ENCODE measurements around the gene RAPGEF3. TPM values are rescaled to one million over a fixed set of nuclear protein-coding genes. Genes with fewer than 3 reads are reported as not detected.

The RAPGEF3 gene
- total and polyA plus RNA-seq, 2 of the 13 experiments (the other 11 are each of a cell fraction or from before 2014, with no cell fraction given) = 0.07 TPM

DNA sequence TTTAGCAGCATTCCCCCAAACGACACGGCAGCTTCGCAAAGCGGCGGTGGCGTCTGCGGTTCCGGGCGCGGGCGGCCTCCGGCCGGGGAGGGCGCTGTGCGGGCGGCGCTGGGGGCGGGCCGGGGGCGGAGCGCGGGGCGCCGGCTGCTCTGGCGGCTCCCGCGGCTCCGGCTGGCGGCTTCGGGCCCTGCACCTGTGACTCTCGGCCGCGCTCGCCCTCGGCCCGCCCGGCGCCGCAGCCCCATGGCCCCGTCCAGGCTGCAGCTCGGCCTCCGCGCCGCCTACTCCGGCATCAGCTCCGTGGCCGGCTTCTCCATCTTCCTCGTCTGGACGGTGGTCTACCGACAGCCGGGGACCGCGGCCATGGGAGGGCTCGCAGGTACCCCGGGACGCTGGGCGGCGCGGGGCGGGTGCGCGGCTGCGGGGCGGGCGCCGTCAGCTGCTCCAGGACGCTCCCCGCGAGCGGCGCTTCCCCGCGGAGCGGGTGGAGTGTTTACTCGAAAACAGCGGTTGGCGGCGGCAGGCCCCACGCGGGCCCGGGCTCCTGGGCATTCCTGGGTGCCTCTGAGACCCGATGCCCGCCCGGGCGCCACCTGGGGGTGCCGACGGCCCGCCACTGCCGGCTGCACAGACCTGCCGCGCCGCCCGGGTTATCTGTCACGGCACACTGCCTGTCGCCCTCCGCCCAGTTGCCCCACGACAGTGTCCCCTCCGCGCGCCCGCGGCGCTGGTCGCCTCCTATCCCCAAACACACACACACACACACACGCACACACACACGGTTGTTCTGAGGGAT is 14.6 kb upstream of the RAPGEF3 start, which contains the start of gene SLC48A1 (continued):
- TF ChIP-seq POLR2G (IDR thresholded peaks at IDR 0.05; ENCODE audit: low read depth, low read length) = peak; percentile 55; the same call in 1 of the 2 replicates
- TF ChIP-seq ZBTB8A (CRISPR knock-in tag; IDR thresholded peaks at IDR 0.05; ENCODE audit: borderline replicate concordance, low read depth) = no peak
- TF ChIP-seq FOXM1 (CRISPR knock-in tag; IDR thresholded peaks at IDR 0.05) = no peak
- TF ChIP-seq, protein P1, sequence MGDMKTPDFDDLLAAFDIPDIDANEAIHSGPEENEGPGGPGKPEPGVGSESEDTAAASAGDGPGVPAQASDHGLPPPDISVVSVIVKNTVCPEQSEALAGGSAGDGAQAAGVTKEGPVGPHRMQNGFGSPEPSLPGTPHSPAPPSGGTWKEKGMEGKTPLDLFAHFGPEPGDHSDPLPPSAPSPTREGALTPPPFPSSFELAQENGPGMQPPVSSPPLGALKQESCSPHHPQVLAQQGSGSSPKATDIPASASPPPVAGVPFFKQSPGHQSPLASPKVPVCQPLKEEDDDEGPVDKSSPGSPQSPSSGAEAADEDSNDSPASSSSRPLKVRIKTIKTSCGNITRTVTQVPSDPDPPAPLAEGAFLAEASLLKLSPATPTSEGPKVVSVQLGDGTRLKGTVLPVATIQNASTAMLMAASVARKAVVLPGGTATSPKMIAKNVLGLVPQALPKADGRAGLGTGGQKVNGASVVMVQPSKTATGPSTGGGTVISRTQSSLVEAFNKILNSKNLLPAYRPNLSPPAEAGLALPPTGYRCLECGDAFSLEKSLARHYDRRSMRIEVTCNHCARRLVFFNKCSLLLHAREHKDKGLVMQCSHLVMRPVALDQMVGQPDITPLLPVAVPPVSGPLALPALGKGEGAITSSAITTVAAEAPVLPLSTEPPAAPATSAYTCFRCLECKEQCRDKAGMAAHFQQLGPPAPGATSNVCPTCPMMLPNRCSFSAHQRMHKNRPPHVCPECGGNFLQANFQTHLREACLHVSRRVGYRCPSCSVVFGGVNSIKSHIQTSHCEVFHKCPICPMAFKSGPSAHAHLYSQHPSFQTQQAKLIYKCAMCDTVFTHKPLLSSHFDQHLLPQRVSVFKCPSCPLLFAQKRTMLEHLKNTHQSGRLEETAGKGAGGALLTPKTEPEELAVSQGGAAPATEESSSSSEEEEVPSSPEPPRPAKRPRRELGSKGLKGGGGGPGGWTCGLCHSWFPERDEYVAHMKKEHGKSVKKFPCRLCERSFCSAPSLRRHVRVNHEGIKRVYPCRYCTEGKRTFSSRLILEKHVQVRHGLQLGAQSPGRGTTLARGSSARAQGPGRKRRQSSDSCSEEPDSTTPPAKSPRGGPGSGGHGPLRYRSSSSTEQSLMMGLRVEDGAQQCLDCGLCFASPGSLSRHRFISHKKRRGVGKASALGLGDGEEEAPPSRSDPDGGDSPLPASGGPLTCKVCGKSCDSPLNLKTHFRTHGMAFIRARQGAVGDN (CRISPR knock-in tag; IDR thresholded peaks at IDR 0.05) = peak; percentile 63
- TF ChIP-seq, protein P2, sequence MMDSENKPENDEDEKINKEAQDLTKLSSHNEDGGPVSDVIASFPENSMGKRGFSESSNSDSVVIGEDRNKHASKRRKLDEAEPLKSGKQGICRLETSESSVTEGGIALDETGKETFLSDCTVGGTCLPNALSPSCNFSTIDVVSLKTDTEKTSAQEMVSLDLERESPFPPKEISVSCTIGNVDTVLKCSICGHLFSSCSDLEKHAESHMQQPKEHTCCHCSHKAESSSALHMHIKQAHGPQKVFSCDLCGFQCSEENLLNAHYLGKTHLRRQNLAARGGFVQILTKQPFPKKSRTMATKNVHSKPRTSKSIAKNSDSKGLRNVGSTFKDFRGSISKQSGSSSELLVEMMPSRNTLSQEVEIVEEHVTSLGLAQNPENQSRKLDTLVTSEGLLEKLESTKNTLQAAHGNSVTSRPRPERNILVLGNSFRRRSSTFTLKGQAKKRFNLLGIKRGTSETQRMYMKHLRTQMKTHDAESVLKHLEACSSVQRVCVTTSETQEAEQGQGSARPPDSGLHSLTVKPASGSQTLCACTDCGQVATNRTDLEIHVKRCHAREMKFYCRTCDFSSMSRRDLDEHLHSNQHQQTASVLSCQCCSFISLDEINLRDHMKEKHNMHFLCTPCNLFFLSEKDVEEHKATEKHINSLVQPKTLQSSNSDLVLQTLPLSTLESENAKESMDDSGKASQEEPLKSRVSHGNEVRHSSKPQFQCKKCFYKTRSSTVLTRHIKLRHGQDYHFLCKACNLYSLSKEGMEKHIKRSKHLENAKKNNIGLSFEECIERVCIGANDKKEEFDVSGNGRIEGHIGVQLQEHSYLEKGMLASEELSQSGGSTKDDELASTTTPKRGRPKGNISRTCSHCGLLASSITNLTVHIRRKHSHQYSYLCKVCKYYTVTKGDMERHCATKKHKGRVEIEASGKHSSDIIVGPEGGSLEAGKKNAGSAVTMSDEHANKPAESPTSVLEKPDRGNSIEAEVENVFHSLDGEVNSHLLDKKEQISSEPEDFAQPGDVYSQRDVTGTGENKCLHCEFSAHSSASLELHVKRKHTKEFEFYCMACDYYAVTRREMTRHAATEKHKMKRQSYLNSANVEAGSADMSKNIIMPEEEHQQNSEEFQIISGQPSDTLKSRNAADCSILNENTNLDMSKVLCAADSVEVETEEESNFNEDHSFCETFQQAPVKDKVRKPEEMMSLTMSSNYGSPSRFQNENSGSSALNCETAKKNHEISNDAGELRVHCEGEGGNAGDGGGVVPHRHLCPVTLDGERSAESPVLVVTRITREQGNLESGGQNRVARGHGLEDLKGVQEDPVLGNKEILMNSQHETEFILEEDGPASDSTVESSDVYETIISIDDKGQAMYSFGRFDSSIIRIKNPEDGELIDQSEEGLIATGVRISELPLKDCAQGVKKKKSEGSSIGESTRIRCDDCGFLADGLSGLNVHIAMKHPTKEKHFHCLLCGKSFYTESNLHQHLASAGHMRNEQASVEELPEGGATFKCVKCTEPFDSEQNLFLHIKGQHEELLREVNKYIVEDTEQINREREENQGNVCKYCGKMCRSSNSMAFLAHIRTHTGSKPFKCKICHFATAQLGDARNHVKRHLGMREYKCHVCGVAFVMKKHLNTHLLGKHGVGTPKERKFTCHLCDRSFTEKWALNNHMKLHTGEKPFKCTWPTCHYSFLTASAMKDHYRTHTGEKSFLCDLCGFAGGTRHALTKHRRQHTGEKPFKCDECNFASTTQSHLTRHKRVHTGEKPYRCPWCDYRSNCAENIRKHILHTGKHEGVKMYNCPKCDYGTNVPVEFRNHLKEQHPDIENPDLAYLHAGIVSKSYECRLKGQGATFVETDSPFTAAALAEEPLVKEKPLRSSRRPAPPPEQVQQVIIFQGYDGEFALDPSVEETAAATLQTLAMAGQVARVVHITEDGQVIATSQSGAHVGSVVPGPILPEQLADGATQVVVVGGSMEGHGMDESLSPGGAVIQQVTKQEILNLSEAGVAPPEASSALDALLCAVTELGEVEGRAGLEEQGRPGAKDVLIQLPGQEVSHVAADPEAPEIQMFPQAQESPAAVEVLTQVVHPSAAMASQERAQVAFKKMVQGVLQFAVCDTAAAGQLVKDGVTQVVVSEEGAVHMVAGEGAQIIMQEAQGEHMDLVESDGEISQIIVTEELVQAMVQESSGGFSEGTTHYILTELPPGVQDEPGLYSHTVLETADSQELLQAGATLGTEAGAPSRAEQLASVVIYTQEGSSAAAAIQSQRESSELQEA (CRISPR knock-in tag; IDR thresholded peaks at IDR 0.05; ENCODE audit: not compliant biosample characterization) = no peak
- TF ChIP-seq, protein P3, sequence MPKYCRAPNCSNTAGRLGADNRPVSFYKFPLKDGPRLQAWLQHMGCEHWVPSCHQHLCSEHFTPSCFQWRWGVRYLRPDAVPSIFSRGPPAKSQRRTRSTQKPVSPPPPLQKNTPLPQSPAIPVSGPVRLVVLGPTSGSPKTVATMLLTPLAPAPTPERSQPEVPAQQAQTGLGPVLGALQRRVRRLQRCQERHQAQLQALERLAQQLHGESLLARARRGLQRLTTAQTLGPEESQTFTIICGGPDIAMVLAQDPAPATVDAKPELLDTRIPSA (CRISPR knock-in tag; IDR thresholded peaks at IDR 0.05; ENCODE audit: borderline replicate concordance) = no peak
- no peak for TF ChIP-seq TAF15 (IDR thresholded peaks at IDR 0.05; ENCODE audit: low read depth, low read length, poor library complexity, severe bottlenecking)
- no peak for TF ChIP-seq ZNF883 (CRISPR knock-in tag; IDR thresholded peaks at IDR 0.05; ENCODE audit: not compliant biosample characterization)
- TF ChIP-seq, protein P4, sequence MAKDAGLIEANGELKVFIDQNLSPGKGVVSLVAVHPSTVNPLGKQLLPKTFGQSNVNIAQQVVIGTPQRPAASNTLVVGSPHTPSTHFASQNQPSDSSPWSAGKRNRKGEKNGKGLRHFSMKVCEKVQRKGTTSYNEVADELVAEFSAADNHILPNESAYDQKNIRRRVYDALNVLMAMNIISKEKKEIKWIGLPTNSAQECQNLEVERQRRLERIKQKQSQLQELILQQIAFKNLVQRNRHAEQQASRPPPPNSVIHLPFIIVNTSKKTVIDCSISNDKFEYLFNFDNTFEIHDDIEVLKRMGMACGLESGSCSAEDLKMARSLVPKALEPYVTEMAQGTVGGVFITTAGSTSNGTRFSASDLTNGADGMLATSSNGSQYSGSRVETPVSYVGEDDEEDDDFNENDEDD (CRISPR knock-in tag; IDR thresholded peaks at IDR 0.05; ENCODE audit: borderline replicate concordance) = peak; percentile 13; the same call in 1 of the 2 replicates
- TF ChIP-seq, protein P5, sequence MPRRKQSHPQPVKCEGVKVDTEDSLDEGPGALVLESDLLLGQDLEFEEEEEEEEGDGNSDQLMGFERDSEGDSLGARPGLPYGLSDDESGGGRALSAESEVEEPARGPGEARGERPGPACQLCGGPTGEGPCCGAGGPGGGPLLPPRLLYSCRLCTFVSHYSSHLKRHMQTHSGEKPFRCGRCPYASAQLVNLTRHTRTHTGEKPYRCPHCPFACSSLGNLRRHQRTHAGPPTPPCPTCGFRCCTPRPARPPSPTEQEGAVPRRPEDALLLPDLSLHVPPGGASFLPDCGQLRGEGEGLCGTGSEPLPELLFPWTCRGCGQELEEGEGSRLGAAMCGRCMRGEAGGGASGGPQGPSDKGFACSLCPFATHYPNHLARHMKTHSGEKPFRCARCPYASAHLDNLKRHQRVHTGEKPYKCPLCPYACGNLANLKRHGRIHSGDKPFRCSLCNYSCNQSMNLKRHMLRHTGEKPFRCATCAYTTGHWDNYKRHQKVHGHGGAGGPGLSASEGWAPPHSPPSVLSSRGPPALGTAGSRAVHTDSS (CRISPR knock-in tag; conservative IDR thresholded peaks at IDR 0.05) = no peak
- TF ChIP-seq NR2C2 (CRISPR knock-in tag; IDR thresholded peaks at IDR 0.05; ENCODE audit: borderline replicate concordance) = no peak
